Motor neuron (in vitro differentiated cells): ENCODE data around the gene NOL4L. TPM values are rescaled to one million over a fixed set of nuclear protein-coding genes. Genes with fewer than 3 reads are reported as not detected.
"Not testable (repeated sequence)": the region's sequence is repeated elsewhere in the genome, so short reads cannot be mapped to it uniquely, and the experiment has no call there.

ENCODE experiments used
- ATAC-seq, 8 experiments: fragments of 200-7000 bp; cut with Tn5 transposase; replicated peaks in 6 of 8; 2 replicates each; pipeline ENCODE4 v1.8.0; 2021; ENCODE audit warnings: mild to moderate bottlenecking in 8 of 8, moderate library complexity in 8 of 8
- H3K27ac ChIP-seq, 2 donors: fragments of 250-450 bp; sonication (Bioruptor Pico); 2 replicates each; pipeline ENCODE4 v1.9.0; 2021; ENCODE audit warnings: antibody characterized with exemption in 2 of 2, mild to moderate bottlenecking in 2 of 2, moderate library complexity in 1 of 2
- H3K4me1 ChIP-seq, 2 donors: fragments of 250-450 bp; sonication (Bioruptor Pico); replicated peaks in 1 of 2; 2 replicates each; pipeline ENCODE4 v1.6.1; 2021; ENCODE audit warnings: antibody characterized with exemption in 2 of 2, mild to moderate bottlenecking in 2 of 2, moderate library complexity in 1 of 2
- H3K4me3 ChIP-seq, 5 donors: fragments of 250-450 bp; sonication (Bioruptor Pico); 2 replicates each; pipeline ENCODE4 v1.9.0; 2021; ENCODE audit warnings: antibody characterized with exemption in 5 of 5, mild to moderate bottlenecking in 5 of 5, moderate library complexity in 4 of 5
- WGBS, 10 experiments: fragments of 450-650 bp; shearing (Covaris generic); methylation state at CpG; one replicate each; pipeline ENCODE4 v1.0.0; 2022; 5-methylcytosine and 5-hydroxymethylcytosine counted together
- in situ Hi-C, 9 experiments: fragments of 400-800 bp; cut with MboI; loops; one replicate each; pipeline ENCODE4 v1.15.0; 2021; ENCODE audit warnings: low sequenced_read_pairs in 9 of 9, low pct_unique_long_range_greater_than_20kb in 2 of 9; ENCODE audit not compliant: unreplicated experiment in 9 of 9
- total RNA-seq, 8 experiments: library from RNA; unstranded; fragments of 300-600 nt; gene quantifications; 2 replicates each; pipeline versions ENCODE4 v1.2.3 to v1.2.4, GENCODE V29; 2022

The NOL4L gene
- total RNA-seq, 8 experiments from 2014 or later: 9.1 to 34.6 (median 20.4) TPM

DNA sequence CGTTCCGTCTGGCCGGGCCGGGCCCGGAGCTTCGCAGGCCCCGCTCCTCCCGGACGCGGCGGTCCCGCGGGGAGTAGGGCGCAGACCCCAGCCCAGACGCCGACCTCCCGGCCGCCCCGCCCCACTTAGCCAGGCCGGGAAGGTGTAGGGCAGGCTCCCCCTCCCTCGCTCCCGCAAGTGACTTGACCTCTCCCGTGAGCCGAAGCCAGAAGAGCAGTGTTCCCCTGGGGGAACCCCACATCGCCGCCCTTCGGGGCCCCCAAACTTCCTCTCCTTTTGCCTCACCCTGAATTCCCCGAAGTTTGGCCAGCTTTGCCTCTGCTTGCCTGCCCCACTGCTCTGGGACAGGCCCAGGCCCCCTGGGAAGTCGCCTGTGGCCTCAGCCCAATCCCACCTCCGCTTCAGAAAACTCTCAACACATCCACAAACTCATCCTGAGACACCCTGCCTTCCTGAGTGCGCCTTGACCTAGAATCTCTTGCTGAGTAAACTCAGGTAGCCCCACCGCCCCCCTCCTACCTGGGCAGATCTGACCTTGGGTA lies 524 bp upstream of the NOL4L start:
- H3K27ac ChIP-seq: peak overlapping the region in 1 of 2 donors; percentile 90
- WGBS, 10 experiments: 0 to 100% (median 80%) methylated on average over 1 to 3 of the region's 32 CpGs; no CpG with 5 or more reads in 7 of the 10 experiments
- H3K4me1 ChIP-seq: peaks cover 27 to 29% of the 10 kb centered on the region in 2 donors
- no peak for ATAC-seq
- peak overlapping the region; percentile 58 to 96 (median 80) for H3K4me3 ChIP-seq
- in situ Hi-C loops: no loop called here

DNA sequence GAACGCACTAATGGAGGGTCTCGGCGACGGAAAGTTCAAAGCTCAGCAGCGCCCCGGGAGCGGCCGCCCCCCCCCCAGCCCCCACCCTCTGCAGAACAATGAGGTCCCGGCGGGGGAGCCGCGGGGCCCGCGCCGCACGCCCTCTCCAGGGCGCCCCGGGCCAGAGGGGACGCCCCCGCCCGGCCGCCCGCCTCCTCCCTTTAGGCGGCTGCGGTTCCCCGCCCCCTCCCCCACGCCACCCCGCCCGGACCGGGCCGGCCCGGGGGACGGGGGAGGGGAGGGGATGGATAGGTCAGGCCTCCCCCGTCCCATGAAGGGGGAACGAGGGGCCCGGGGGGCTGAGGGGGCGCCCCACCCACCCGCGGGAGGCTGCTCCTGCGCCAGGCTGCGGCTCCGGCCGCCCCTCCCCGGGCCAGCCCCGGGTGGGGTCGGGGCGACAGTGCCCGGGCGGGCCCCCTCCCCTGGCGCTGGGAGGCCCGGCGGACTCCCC lies 1.5 kb downstream of the NOL4L start:
- peak overlapping the region; percentile 58 to 96 (median 80) for H3K4me3 ChIP-seq
- peaks cover 32 to 43% of the 10 kb centered on the region in 2 donors for H3K4me1 ChIP-seq
- H3K27ac ChIP-seq: peak overlapping the region; percentile 90 to 91
- in situ Hi-C loops: no loop called here
- no CpG with 5 or more reads among the region's 52 CpGs for WGBS, 10 experiments
- peak in 7 of 8 experiments; percentile 15 to 58 (median 52) for ATAC-seq

DNA sequence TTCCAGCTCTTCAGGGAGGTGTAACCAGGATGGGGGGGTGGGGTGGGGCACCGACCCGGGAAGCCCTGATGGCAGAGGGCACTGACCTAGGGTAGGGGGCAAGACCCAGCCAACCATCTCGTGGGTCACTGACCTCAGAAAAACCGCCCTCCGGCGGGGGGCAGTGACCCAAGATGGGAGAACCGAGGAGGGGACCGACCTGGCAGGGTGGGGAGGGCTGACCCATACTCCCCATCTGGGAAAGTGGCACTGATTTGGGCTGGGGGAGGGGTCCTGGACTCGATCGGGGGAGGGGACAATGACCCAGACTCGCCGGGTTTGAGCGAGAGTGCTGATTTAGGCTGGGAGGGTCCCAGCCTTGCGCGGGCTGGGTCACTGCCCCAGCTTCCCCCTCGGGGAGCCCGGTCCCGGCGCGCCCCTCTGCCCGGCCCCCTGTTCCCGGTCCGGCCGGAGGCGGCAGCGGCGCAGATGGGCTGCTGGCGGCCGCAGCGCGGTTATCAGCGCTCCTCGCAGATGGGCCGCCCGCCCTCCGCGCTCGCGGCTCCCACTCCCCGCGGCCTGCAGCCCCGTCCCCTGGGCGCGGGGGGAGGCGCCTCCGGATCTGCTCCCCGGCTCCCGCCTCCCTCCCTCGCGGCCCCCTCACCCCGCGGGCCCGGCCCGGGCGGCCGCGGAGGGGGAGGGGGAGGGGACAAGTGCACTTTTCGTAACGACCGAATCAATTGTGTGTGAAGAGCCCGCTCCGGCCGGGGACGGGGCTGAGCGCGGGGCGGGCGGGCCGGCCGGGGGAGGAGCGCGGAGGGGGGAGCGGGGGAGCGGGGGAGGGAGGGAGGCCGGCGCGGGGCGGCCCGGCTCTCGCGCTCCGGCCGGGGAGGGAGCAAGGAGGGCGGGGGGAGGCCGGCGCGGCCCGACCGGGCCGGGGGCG lies 2.2 kb downstream of the NOL4L start:
- in situ Hi-C loops: no loop called here
- Histone ChIP-seq H3K4me3 (peak overlapping the region; percentile 58 to 96 (median 80)), H3K4me1 (peaks cover 32 to 43% of the 10 kb centered on the region in 2 donors), H3K27ac (peak overlapping the region; percentile 90 to 91)
- no CpG with 5 or more reads among the region's 91 CpGs for WGBS, 10 experiments
- ATAC-seq: peak; percentile 9 to 60 (median 44)

DNA sequence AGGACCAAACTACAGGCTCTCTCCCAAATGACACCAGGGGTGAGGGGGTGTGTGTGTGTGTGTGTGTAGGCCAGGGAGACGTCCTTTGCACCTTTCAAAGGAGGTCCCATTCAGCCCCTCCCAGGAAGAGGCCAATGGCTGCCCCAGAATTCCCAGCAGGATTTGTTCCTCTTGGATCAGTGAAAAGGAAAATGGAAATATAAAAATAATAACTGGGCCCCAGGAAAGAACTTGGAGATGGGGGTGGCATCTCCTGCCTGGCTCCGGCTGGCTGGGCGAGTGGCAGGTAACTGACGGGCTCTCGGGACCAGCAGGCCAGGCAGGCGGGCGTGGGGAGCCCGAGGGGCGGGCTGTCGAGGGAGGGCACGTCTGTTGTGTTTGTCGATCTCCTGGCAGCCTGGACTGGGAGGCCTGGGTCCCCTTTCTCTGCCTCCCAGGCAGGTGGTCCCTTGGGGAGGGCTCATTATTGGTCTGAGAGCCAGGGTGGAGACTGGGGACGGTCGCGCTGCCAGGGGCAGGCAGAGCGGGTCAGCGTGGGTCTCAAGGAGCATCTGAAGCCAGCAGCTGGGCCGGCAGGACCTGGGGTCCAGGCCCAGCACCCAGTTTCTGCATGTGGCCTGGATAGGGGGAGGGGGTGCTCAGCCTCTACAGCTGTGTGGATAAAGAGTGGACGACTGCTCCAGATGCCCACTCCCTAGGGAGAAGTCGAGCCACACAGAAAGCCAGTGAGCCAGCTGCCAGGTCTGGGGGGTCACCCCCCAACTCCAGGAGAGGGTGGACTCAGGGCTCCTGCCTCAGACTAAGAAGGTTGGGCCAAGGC lies 3.1 kb downstream of the NOL4L start:
- WGBS, 10 experiments: 40 to 95% (median 89%) methylated on average over 1 to 4 of the region's 20 CpGs; no CpG with 5 or more reads in 6 of the 10 experiments
- Histone ChIP-seq H3K4me3 (peak overlapping the region in 3 of 5 donors; percentile 61 to 96 (median 89)), H3K4me1 (peaks cover 35 to 46% of the 10 kb centered on the region in 2 donors), H3K27ac (peak overlapping the region; percentile 90 to 91)
- in situ Hi-C loops: no loop called here
- ATAC-seq: no peak

DNA sequence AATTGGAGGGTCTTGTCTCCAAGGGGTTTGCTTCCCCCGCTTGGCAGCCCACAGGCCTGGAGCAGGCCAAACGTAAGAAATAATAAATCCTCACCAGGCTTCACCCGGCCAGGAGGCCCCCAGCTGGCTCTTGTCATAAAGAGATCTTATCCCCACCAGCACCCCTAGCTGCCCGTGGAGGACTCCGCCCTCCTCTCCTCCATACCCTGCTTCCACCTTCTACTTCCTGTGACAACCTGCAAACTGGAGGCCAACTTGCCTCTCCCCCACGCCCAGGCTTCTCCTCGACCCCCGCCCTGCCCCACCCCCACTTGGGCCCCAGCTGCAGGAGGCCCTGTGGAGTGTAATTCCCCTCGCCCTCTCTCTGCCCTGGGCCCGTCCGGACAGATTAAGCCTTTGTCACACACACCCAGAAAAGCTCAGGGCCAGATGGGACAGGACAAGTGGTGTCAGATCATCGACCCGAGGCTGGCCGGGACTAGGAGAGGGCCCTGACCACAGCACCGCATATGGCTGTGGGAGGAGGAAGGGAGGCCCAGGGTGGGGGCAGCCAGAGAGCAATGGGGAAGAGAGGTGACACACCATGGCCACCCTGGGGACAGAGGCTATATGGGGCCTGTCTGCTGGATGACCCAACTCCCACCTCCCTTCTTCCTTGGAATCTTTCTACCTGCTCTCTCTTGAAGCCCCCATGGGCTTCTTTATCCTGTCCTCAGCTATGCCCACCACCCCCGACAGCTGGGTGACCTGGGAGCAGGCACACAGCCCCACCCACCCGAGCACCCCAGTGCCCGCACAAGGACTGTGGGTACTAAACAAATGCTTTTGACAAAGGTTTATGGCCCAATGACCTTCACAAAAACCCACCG lies 3.9 kb downstream of the NOL4L start:
- in situ Hi-C loops: no loop called here
- Histone ChIP-seq H3K4me3 (peak overlapping the region in 1 of 5 donors; percentile 4), H3K27ac (peak overlapping the region; percentile 90 to 91), H3K4me1 (peaks cover 41 to 51% of the 10 kb centered on the region in 2 donors)
- ATAC-seq: peak in 7 of 8 experiments; percentile 0 to 23 (median 8)
- WGBS, 10 experiments: 40 to 100% (median 87%) methylated on average over 1 to 3 of the region's 19 CpGs; no CpG with 5 or more reads in 7 of the 10 experiments

DNA sequence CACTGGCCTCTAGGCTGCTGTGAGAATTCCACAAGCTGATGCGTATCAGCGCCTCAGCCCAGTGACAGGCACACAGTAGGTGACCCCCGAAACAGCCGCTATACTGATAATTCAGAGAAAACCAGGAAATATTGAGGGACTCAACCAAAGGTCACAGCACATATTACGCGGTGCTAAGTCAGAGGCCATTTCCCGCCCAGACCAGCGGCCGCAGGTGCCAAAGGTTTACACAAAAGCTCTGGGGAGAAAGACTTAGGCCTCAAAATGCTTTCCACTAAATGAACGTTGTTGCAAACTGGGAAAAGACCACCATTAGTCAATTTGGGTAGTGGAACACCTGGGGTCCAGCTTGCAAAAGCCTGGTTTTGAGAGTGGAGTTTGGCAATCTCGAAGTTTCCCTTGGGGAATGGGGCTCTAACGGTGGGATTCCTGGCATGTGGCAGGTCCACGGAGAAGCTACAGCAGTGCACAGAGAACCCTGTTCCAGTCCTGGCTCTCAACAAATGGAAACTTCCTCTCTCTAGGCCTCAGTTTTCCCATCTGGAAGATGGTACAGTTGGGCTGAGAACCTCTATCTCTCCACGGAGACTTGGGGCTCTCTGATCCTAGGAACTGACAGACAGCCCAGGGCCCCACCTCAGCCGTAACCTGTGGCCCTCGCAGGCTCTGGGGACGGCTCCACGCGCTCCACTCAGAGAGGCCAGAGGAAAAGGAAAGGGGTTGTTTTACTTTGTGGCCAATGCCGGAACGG lies 4.7 kb downstream of the NOL4L start:
- WGBS, 10 experiments: 50 to 93% (median 85%) methylated on average over 2 to 11 of the region's 21 CpGs; no CpG with 5 or more reads in 3 of the 10 experiments
- no peak for ATAC-seq
- Histone ChIP-seq H3K4me3 (no peak overlapping the region), H3K27ac (peak overlapping the region; percentile 90 to 91), H3K4me1 (peaks cover 36 to 43% of the 10 kb centered on the region in 2 donors)
- in situ Hi-C loops: no loop called here

DNA sequence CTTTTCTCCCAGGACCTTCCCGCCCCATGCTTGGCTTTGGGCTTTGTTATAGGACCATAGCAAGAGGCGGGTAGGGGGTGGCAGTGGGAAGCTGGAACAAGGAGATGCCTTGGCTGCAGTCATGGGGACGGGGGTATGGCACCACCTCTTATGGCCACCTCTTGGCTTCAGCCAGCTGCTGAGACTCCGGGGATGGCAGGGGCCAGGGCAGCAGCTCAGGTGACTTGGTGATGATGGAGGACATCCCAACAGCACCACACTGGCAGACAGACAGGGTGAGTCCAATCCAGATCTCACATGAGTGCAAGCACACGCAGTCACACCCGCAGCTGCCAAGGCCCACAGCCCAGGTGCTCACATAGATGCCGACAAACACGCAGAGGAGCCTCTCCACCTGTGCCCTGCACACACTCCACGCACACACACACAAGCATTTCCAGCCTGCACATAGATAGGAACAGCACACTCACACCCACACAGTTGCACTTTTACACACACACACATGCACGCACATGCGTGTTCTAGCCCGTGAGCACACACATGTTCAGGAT lies 6.2 kb downstream of the NOL4L start:
- Histone ChIP-seq H3K27ac (peak overlapping the region; percentile 7 to 56), H3K4me3 (no peak overlapping the region), H3K4me1 (peaks cover 48 to 57% of the 10 kb centered on the region in 2 donors)
- no peak for ATAC-seq
- WGBS, 10 experiments: 77 to 100% (median 95%) methylated on average over 1 to 4 of the region's 12 CpGs; no CpG with 5 or more reads in 7 of the 10 experiments
- in situ Hi-C loops: no loop called here

DNA sequence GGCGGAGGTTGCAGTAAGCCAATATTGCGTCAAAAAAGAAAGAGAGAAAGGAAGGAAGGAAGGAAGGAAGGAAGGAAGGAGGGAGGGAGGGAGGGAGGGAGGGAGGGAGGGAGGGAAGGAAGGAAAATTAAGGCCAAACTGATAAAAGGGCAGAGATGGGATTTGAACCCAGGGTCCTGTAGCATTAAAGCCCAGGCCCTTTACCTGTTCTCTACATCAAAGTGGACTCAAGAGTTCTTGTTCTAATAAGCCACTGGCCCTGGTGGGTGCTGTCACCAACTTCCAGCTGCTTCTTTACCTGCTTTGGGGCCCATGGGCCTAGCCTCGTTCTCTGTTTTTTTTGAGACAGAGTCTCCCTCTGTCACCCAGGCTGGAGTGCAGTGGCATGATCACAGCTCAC lies 7.1 kb downstream of the NOL4L start:
- H3K27ac ChIP-seq, in situ Hi-C loops, H3K4me3 ChIP-seq, ATAC-seq: not testable (repeated sequence)
- no CpG with 5 or more reads among the region's 3 CpGs for WGBS, 10 experiments
- H3K4me1 ChIP-seq: peaks cover 48 to 59% of the 10 kb centered on the region in 2 donors

DNA sequence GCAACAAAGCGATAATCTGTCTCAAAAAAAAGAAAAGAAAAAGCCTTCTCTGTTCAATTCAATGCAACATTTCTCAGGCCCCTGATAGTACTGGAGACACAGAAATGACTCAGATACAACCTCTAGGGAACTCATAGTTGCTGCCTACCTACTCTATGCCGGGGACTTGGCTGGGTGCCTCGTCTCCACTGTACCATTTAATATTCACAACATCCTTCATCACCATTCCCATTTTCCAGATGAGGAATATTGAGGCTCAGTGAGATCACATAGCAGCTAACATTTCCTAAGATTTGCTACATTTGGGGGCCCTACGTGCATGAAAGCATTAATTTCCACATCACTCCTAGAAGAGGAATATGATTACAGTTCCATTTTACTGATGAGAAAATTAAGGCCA lies 7.5 kb downstream of the NOL4L start:
- Histone ChIP-seq H3K4me1 (peaks cover 46 to 59% of the 10 kb centered on the region in 2 donors), H3K4me3 (no peak overlapping the region), H3K27ac (no peak overlapping the region)
- in situ Hi-C loops: no loop called here
- ATAC-seq: no peak
- WGBS, 10 experiments: 14 to 100% (median 62%) methylated on average over 1 to 4 of the region's 4 CpGs; no CpG with 5 or more reads in 4 of the 10 experiments

DNA sequence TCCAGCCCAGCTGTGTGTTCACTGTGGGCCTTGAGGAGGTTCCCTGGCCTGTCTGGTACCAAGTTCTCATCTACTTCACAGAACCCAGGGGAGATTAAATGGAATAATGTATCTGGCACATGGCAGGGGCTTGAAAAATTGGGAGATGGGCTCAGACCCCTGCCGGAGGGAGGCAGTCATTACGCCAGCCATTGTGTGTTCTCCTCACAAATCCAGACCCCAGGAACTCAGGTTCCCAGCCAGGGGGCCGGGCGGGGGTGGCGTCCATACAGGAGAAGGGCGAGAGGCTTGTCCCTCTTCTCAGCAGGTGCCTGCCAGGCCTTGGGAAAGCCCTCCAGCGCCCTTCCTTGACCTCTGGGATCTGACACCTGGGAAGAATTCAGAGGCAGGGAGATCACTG lies 8.1 kb downstream of the NOL4L start:
- no CpG with 5 or more reads among the region's 7 CpGs for WGBS, 10 experiments
- in situ Hi-C loops: no loop called here
- Histone ChIP-seq H3K4me3 (no peak overlapping the region), H3K4me1 (peaks cover 40 to 53% of the 10 kb centered on the region in 2 donors), H3K27ac (no peak overlapping the region)
- no peak for ATAC-seq

DNA sequence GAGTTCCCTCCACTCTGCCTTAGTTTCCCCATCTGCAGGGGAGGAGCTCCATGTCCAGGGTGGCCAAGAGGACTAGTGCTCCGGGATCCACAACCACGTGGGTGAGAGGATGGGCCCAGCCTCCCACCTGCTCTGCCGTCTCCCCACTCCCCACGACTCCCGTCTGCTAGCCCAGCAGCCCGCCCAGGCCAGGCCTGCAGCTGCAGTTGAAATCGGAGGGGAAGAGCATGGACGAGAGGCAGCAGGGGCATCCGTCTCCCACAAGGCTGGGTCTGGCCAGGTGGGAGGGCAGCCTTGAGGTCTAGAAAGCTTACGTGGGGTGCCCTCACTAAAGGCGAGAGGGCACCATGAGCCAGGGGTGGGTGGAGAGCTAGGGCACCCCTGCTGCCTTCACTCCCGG lies 8.6 kb downstream of the NOL4L start:
- in situ Hi-C loops: no loop called here

More for the DNA sequence above, 8.6 kb downstream of the NOL4L start:
- ATAC-seq: no peak
- H3K4me3 ChIP-seq: no peak overlapping the region
- peaks cover 35 to 48% of the 10 kb centered on the region in 2 donors for H3K4me1 ChIP-seq
- WGBS, 10 experiments: no CpG with 5 or more reads among the region's 12 CpGs
- no peak overlapping the region for H3K27ac ChIP-seq
